Keratinocyte (primary cell): ENCODE results near the gene LDLRAP1. TPM values are rescaled to one million over a fixed set of nuclear protein-coding genes. Genes with fewer than 3 reads are reported as not detected.
A peak's percentile ranks its signal among the peaks of the same experiment; 100 is the strongest.

Source experiments
- DNase-seq: peaks from one replicate; pipeline ENCODE4 v3.0.0-alpha.2; 2011; ENCODE audit warnings: low read depth, missing footprints, low spot score
- FAIRE-seq: peaks from 2 replicates; lab custom pipeline; 2011; peaks lifted over from hg19 to GRCh38; lab: Jason Lieb, UNC
- H2AFZ ChIP-seq: 2 replicates; pipeline ENCODE4 v1.6.0; 2012; ENCODE audit warnings: low read length, control low read depth, inconsistent platforms; ENCODE audit not compliant: control insufficient read depth
- H3K27ac ChIP-seq: 2 replicates; pipeline ENCODE4 v1.5.1; 2011; ENCODE audit warnings: low read length; ENCODE audit not compliant: control insufficient read depth, insufficient read depth
- H3K27me3 ChIP-seq: 3 replicates; pipeline ENCODE4 v1.6.0; 2011; ENCODE audit warnings: low read length; ENCODE audit not compliant: control insufficient read depth, insufficient read depth; ENCODE audit errors: extremely low read depth
- H3K36me3 ChIP-seq, 2 experiments: 2 replicates in 1 of 2; 3 replicates in 1 of 2; pipeline ENCODE4 v1.5.1; 2011; ENCODE audit warnings: low read length in 2 of 2, mild to moderate bottlenecking in 1 of 2; ENCODE audit not compliant: control insufficient read depth in 2 of 2, insufficient read depth in 2 of 2; ENCODE audit errors: extremely low read depth in 1 of 2
- H3K4me1 ChIP-seq: 3 replicates; pipeline ENCODE4 v1.5.1; 2011; ENCODE audit warnings: low read length; ENCODE audit not compliant: control insufficient read depth, insufficient read depth; ENCODE audit errors: extremely low read depth
- H3K4me2 ChIP-seq: 3 replicates; pipeline ENCODE4 v1.6.0; 2011; ENCODE audit warnings: low read depth, low read length; ENCODE audit not compliant: control insufficient read depth, insufficient read depth; ENCODE audit errors: extremely low read depth
- H3K4me3 ChIP-seq, 3 experiments: fragments of 200-600 bp in 1 of 3; sonication (generic) in 1 of 3; 2 replicates in 2 of 3; 3 replicates in 1 of 3; pipeline ENCODE4 v1.5.1; 2011 to 2016; ENCODE audit warnings: low read length in 3 of 3, mild to moderate bottlenecking in 3 of 3, control low read depth in 2 of 3, inconsistent platforms in 1 of 3, low read depth in 1 of 3, mixed read lengths in 1 of 3, mixed run types in 1 of 3, moderate library complexity in 1 of 3; ENCODE audit not compliant: control insufficient read depth in 2 of 3, insufficient read depth in 2 of 3; ENCODE audit errors: extremely low read depth in 1 of 3
- H3K79me2 ChIP-seq: 2 replicates; pipeline ENCODE4 v1.6.0; 2012; ENCODE audit warnings: low read length; ENCODE audit not compliant: control insufficient read depth, insufficient read depth
- H3K9ac ChIP-seq: 3 replicates; pipeline ENCODE4 v1.6.0; 2011; ENCODE audit warnings: low read length; ENCODE audit not compliant: control insufficient read depth, insufficient read depth; ENCODE audit errors: extremely low read depth
- H3K9me1 ChIP-seq: 3 replicates; pipeline ENCODE4 v1.6.0; 2011; ENCODE audit warnings: low read length; ENCODE audit not compliant: control insufficient read depth, insufficient read depth; ENCODE audit errors: extremely low read depth
- H3K9me3 ChIP-seq: 2 replicates; pipeline ENCODE4 v1.5.1; 2012; ENCODE audit warnings: low read depth, low read length; ENCODE audit not compliant: control insufficient read depth
- H4K20me1 ChIP-seq: 3 replicates; pipeline ENCODE4 v1.6.0; 2011; ENCODE audit warnings: low read length; ENCODE audit not compliant: control insufficient read depth, insufficient read depth; ENCODE audit errors: extremely low read depth
- CTCF ChIP-seq, 3 experiments: IDR thresholded peaks in 1 of 3; conservative IDR thresholded peaks in 1 of 3; optimal IDR thresholded peaks in 1 of 3; 2 replicates in 2 of 3; 3 replicates in 1 of 3; pipeline versions ENCODE3 to v1.5.1; 2011; ENCODE audit warnings: low read length in 3 of 3, mild to moderate bottlenecking in 3 of 3, moderate library complexity in 2 of 3, control low read depth in 1 of 3, inconsistent platforms in 1 of 3; ENCODE audit not compliant: insufficient read depth in 2 of 3; ENCODE audit errors: extremely low read depth in 1 of 3
- EZH2 ChIP-seq: IDR thresholded peaks from one replicate; pipeline ENCODE4 v1.6.1; 2012; ENCODE audit warnings: inconsistent platforms, mild to moderate bottlenecking, low read length, moderate library complexity
- dilution Hi-C: fragments of 300-500 bp; cut with MboI; formaldehyde crosslinking; loops from one replicate; pipeline ENCODE4 v1.7.0; 2020; ENCODE audit warnings: low sequenced_read_pairs; ENCODE audit not compliant: extremely low pct_ligation_motif_present
- polyA plus RNA-seq, 5 experiments: library from polyadenylated mRNA; depleted of rRNA in 3 of 5; stranded (reverse) in 3 of 5; stranded (forward) in 1 of 5; unstranded in 1 of 5; fragments of >200 nt; gene quantifications; 1 replicate in 1 of 5; 2 replicates in 3 of 5; 3 replicates in 1 of 5; pipeline versions ENCODE4 v1.2.1 to v1.2.3, GENCODE V29; 2011 to 2012; ENCODE audit warnings: missing spikeins in 2 of 5, low read depth in 1 of 5, low replicate concordance in 1 of 5

The LDLRAP1 gene
- polyA plus RNA-seq, 1 donor (not counting 4 experiments of a cell fraction or from before 2014, with no cell fraction given): 22.3 TPM

- no peaks in the 10 kb centered on the region for H3K4me1 ChIP-seq
- TF ChIP-seq CTCF (optimal IDR thresholded peaks at IDR 0.05 in 1 of 3, IDR thresholded peaks at IDR 0.05 in 1 of 3, conservative IDR thresholded peaks at IDR 0.05 in 1 of 3; ENCODE audit: extremely low read depth in 1 of 3, insufficient read depth in 2 of 3, low read length in 3 of 3): no peak
- TF ChIP-seq EZH2: no peak
- FAIRE-seq (no peak), DNase-seq (no peak)
- H3K36me3 ChIP-seq: peaks cover 4 to 5% of the 10 kb centered on the region in 2 experiments
- no peak overlapping the region for H3K27ac ChIP-seq
- no peak overlapping the region for H2AFZ ChIP-seq
- dilution Hi-C loops: no loop called here
- H3K9me3 ChIP-seq: no peaks in the 10 kb centered on the region
- H3K4me3 ChIP-seq: no peak overlapping the region
- H3K4me2 ChIP-seq: no peak overlapping the region
- H3K9ac ChIP-seq: no peak overlapping the region
- H3K27me3 ChIP-seq: no peaks in the 10 kb centered on the region
- no peaks in the 10 kb centered on the region for H3K9me1 ChIP-seq
- no peaks in the 10 kb centered on the region for H4K20me1 ChIP-seq
- H3K79me2 ChIP-seq: no peaks in the 10 kb centered on the region
These were observed 42.7 kb upstream of the LDLRAP1 start for GRCh38 chr1:25500694-25501093.

GRCh38 chr1:25501235-25502058, 42.0 kb upstream of the LDLRAP1 start:
- FAIRE-seq (no peak), DNase-seq (no peak)
- Histone ChIP-seq H3K4me3 (no peak overlapping the region), H3K27ac (no peak overlapping the region), H2AFZ (no peak overlapping the region), H3K9me1 (peaks cover 3% of the 10 kb centered on the region), H3K36me3 (peaks cover 4 to 5% of the 10 kb centered on the region in 2 experiments), H3K27me3 (no peaks in the 10 kb centered on the region), H3K4me2 (no peak overlapping the region), H4K20me1 (no peaks in the 10 kb centered on the region), H3K9me3 (no peaks in the 10 kb centered on the region), H3K9ac (no peak overlapping the region), H3K4me1 (peaks cover 3% of the 10 kb centered on the region), H3K79me2 (no peaks in the 10 kb centered on the region)
- dilution Hi-C loops: no loop called here
- peak; percentile 12 to 43 (median 26) for TF ChIP-seq CTCF (optimal IDR thresholded peaks at IDR 0.05 in 1 of 3, IDR thresholded peaks at IDR 0.05 in 1 of 3, conservative IDR thresholded peaks at IDR 0.05 in 1 of 3; ENCODE audit: extremely low read depth in 1 of 3, insufficient read depth in 2 of 3, low read length in 3 of 3)
- TF ChIP-seq EZH2: no peak
